Measurements from ENCODE around the gene CNTNAP5. TPM values are rescaled to one million over a fixed set of nuclear protein-coding genes. Genes with fewer than 3 reads are reported as not detected.

Gene CNTNAP5
- total RNA-seq, 4 donors from 2014 or later = not detected

DNA sequence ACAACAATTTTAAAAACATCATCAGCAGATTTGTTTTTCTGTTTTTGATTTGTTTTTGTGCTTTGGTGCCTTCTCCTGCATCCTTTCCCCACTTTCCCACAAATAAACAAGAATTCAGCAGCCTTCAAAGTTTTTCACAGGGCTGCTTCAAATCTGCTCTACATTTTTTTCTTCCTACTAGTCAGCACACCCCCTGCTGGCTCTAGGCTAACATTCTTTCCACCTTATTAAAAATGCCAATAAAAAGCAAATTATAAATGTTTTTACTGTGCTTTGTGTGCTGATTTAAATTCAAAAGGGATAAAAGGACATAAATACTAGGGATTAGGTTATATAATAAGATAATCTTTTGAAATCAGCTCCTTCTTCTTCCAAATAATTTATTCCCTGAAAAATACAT, 6.2 kb upstream of the CNTNAP5 start:
- Histone ChIP-seq H3K4me1 (no peaks in the 10 kb centered on the region), H3K27ac (no peak overlapping the region), H3K4me3 (no peak overlapping the region), H3K9me3 (no peaks in the 10 kb centered on the region), H3K27me3 (peaks cover 6% of the 10 kb centered on the region), H3K36me3 (no peaks in the 10 kb centered on the region)
- no peak for DNase-seq (ENCODE audit: low spot score in 2 of 2)
- TF ChIP-seq POLR2AphosphoS5 (IDR thresholded peaks at IDR 0.05) = no peak
- TF ChIP-seq POLR2A (IDR thresholded peaks at IDR 0.05) = no peak
- no peak for TF ChIP-seq EP300 (IDR thresholded peaks at IDR 0.05)
- TF ChIP-seq, protein P1, sequence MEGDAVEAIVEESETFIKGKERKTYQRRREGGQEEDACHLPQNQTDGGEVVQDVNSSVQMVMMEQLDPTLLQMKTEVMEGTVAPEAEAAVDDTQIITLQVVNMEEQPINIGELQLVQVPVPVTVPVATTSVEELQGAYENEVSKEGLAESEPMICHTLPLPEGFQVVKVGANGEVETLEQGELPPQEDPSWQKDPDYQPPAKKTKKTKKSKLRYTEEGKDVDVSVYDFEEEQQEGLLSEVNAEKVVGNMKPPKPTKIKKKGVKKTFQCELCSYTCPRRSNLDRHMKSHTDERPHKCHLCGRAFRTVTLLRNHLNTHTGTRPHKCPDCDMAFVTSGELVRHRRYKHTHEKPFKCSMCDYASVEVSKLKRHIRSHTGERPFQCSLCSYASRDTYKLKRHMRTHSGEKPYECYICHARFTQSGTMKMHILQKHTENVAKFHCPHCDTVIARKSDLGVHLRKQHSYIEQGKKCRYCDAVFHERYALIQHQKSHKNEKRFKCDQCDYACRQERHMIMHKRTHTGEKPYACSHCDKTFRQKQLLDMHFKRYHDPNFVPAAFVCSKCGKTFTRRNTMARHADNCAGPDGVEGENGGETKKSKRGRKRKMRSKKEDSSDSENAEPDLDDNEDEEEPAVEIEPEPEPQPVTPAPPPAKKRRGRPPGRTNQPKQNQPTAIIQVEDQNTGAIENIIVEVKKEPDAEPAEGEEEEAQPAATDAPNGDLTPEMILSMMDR (IDR thresholded peaks at IDR 0.05) = no peak

DNA sequence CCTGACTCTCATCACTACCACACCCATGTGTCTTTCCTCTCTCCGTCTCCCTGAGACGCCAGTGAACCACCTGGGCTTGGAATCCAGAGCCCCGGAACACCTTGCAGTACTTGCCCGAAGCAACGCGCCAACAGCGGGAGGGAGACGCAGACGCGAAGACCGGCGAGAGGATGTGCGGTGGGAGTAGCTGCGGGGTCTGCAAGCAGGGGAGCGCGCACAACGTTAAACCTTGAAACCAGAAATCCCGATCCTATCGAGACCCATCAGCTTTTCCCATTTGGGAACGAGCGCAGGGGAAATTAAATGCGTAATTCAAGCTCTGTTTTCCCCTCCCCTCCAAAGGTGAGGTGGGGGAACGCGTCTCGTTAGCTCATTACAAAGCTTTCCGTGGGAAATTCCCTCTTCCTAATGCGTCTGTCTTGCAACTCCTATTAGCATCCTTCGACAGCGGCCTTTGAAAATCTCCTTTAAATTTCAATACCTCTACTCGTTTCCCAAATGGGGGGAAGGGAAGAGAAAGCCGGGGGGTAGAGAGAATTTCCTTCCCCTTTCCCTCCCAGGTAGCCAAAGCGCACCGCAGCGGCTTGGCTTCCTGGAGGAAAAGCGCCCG, 421 bp upstream of the CNTNAP5 start:
- H3K27ac ChIP-seq = no peak overlapping the region
- 5% methylated on average over 36 of the region's 36 CpGs for WGBS
- DNase-seq (ENCODE audit: low spot score in 2 of 2) = no peak

DNA sequence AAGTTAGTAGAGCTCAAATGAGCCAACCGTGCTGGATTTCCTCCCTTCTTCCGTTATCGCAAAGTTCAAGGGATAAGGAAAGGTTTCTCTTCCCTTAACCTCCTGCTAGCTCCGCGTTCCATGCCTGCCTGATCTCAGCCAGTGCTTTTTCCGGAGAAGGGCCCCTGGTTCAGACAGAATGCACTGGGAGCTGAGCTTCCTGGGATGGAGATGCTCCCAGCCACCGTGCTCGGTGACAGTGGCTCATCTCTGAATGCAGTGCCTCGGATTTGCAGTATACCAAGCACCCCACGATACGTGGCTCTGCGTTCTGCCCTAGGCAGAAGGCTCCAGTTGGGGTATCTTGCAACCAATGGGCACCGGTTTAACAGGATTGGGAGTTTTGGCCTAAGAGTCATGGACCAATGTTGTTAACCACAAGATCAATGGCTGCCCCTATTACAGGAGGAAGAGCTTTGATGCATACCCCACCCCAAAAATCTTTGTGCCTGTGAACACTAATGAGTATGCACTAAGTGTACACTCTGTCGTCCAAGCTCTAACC, 876 bp downstream of the CNTNAP5 start:
- H3K36me3 ChIP-seq = no peaks in the 10 kb centered on the region
- peaks cover 8% of the 10 kb centered on the region for H3K4me1 ChIP-seq
- peaks cover 30% of the 10 kb centered on the region for H3K27me3 ChIP-seq
- H3K4me3 ChIP-seq = no peak overlapping the region
- DNase-seq (ENCODE audit: low spot score in 2 of 2) = no peak
- TF ChIP-seq POLR2AphosphoS5 (IDR thresholded peaks at IDR 0.05) = no peak
- H3K27ac ChIP-seq = no peak overlapping the region
- H3K9me3 ChIP-seq = no peaks in the 10 kb centered on the region
- WGBS = 40% methylated on average over 11 of the region's 14 CpGs

More for the DNA sequence above, 421 bp upstream of the CNTNAP5 start:
- H3K4me1 ChIP-seq = peaks cover 8% of the 10 kb centered on the region
- peak overlapping the region; percentile 14 for H3K4me3 ChIP-seq
- no peaks in the 10 kb centered on the region for H3K36me3 ChIP-seq
- H3K9me3 ChIP-seq = no peaks in the 10 kb centered on the region
- TF ChIP-seq, protein P1 (IDR thresholded peaks at IDR 0.05) = no peak
- TF ChIP-seq POLR2A (IDR thresholded peaks at IDR 0.05) = no peak
- no peak for TF ChIP-seq EP300 (IDR thresholded peaks at IDR 0.05)
- no peak for TF ChIP-seq POLR2AphosphoS5 (IDR thresholded peaks at IDR 0.05)
- H3K27me3 ChIP-seq = peaks cover 30% of the 10 kb centered on the region

DNA sequence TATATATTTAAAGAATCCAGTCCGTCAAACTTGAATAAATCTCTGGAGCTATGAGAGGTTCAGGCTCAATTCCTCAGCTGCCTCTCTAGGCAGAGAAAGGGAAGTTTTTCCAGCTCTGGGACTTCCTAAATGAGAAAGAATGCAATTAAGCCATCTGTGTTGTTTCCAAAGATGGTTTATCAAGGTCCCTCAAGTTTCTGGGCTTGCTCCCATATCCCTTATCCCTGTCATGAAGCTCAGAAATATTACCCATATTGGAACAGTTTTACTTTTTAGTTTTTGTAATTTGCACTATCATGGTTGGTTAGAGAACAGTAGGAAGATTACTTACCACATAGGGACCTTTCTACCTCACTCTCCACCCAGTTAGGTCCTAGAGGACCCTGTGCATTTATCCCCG, 1.4 kb downstream of the CNTNAP5 start:
- Histone ChIP-seq H3K9me3 (no peaks in the 10 kb centered on the region), H3K4me3 (no peak overlapping the region), H3K36me3 (no peaks in the 10 kb centered on the region), H3K4me1 (peaks cover 8% of the 10 kb centered on the region), H3K27ac (no peak overlapping the region), H3K27me3 (peaks cover 30% of the 10 kb centered on the region)
- no peak for DNase-seq (ENCODE audit: low spot score in 2 of 2)
- TF ChIP-seq POLR2AphosphoS5 (IDR thresholded peaks at IDR 0.05) (no peak), POLR2A (IDR thresholded peaks at IDR 0.05) (no peak), EP300 (IDR thresholded peaks at IDR 0.05) (no peak)
- TF ChIP-seq, protein P1 (IDR thresholded peaks at IDR 0.05) = no peak
- 76% methylated on average over 2 of the region's 2 CpGs for WGBS

DNA sequence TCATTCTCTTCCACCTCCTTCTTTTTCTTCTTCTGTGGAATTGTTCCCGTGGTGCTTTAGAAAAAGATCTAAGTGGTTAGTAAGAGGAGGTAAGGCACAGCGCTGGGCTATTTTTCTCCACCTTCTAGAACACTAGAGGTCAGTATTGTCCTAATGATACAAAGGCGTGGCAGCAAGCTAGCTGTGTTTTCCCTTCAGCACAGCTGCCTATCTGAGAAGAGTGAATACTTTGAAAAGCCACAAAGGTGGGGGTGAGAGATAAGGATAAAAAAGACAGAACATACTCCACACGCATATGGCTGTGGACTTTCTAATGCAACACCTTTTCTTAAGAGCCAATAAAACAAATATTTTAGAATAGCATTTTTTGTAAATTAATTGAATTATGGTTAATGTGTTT, 2.1 kb downstream of the CNTNAP5 start:
- H3K4me1 ChIP-seq = peaks cover 8% of the 10 kb centered on the region
- peaks cover 30% of the 10 kb centered on the region for H3K27me3 ChIP-seq
- no peaks in the 10 kb centered on the region for H3K9me3 ChIP-seq
- no peak overlapping the region for H3K27ac ChIP-seq
- TF ChIP-seq, protein P1 (IDR thresholded peaks at IDR 0.05) = peak in 1 of 2 donors; percentile 11
- TF ChIP-seq EP300 (IDR thresholded peaks at IDR 0.05) = no peak
- no peak for TF ChIP-seq POLR2A (IDR thresholded peaks at IDR 0.05)
- no peak for TF ChIP-seq POLR2AphosphoS5 (IDR thresholded peaks at IDR 0.05)
- under 1% methylated on average over 4 of the region's 4 CpGs for WGBS
- DNase-seq (ENCODE audit: low spot score in 2 of 2) = no peak
- no peak overlapping the region for H3K4me3 ChIP-seq
- H3K36me3 ChIP-seq = no peaks in the 10 kb centered on the region
